ENCODE measurements around the gene PYGM. TPM values are rescaled to one million over a fixed set of nuclear protein-coding genes. Genes with fewer than 3 reads are reported as not detected.

PYGM gene
- total RNA-seq, 1 experiment from 2014 or later: 3.6 TPM

DNA sequence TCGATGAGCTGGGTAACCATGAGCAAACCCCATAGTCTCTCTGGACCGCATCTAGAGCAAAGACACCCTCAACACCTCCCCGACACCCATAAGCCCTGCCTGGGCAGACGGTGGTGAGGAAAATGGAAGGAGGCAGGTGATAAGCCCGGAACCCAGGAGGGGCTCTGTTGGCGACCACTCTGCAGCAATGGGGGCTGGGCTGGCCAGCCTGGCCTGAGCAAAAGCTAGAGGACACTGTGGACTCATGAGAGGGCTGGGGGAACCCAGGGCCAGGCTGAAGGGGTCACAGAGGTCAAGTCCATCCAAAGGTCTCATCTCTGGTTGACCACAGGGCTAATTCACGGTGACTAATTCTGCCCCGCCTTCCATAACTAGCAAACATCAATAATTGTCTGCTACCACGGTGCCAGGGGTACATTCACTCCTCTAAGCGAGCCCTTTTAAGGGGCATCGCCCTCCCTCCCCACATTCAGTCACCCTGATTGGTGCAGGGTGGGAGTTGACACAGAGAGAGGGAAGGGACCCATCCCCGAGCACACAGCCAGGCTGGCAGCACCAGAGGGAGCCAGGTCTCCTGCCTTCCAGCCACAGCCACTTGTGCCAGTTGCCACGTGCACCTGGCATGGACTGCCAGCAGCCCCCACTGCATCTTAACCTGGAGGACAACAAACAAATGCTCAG is 4.0 kb downstream of the PYGM start:
- H4K5ac ChIP-seq (ENCODE audit: insufficient read length, low read depth, low read length): no peak overlapping the region
- WGBS (ENCODE audit: extremely low coverage, insufficient read length, low lambda C conversion rate): no CpG with 5 or more reads among the region's 13 CpGs
- peaks cover 25 to 47% of the 10 kb centered on the region in 2 experiments for H3K4me1 Mint-ChIP-seq

More for the DNA sequence above, 4.0 kb downstream of the PYGM start:
- Histone ChIP-seq H2BK12ac (ENCODE audit: insufficient read length, low read depth, low read length) (no peak overlapping the region), H3K56ac (ENCODE audit: insufficient read length, low read depth, low read length) (no peak overlapping the region), H2BK5ac (ENCODE audit: insufficient read length, low read length) (no peak overlapping the region), H3K9me3 (ENCODE audit: control insufficient read depth, low read depth, low read length) (no peaks in the 10 kb centered on the region), H4K8ac (replicated peaks; ENCODE audit: insufficient read length, low read depth, low read length) (no peak overlapping the region), H2AK5ac (ENCODE audit: insufficient read length, low read length) (no peak overlapping the region), H3K23ac (ENCODE audit: insufficient read length, low read depth, low read length) (no peak overlapping the region), H3K79me1 (ENCODE audit: insufficient read depth, low read depth, low read length, poor library complexity, severe bottlenecking) (no peaks in the 10 kb centered on the region), H3K27me3 (ENCODE audit: insufficient read depth, low read length) (no peaks in the 10 kb centered on the region), H3K4me1 (ENCODE audit: insufficient read depth, low read length) (no peaks in the 10 kb centered on the region; the same call in 1 of the 2 replicates), H3K4me2 (ENCODE audit: insufficient read depth, insufficient read length, low read length) (no peak overlapping the region), H3K14ac (ENCODE audit: insufficient read depth, low read length) (no peak overlapping the region), H2BK120ac (ENCODE audit: low read depth, low read length, poor library complexity, severe bottlenecking) (no peak overlapping the region), H2BK20ac (ENCODE audit: low read depth, low read length, poor library complexity, severe bottlenecking) (no peak overlapping the region), H3K18ac (ENCODE audit: insufficient read length, low read depth, low read length) (no peak overlapping the region), H3K23me2 (ENCODE audit: insufficient read length, low read depth, low read length, poor library complexity, severe bottlenecking) (no peaks in the 10 kb centered on the region), H4K91ac (ENCODE audit: insufficient read length, low read depth, low read length) (no peak overlapping the region), H3K9ac (ENCODE audit: extremely low read depth, insufficient read length, low read length) (no peak overlapping the region), H2AFZ (ENCODE audit: low read length) (no peak overlapping the region), H3K4ac (ENCODE audit: low read depth, low read length) (no peak overlapping the region), H3K79me2 (ENCODE audit: insufficient read depth, low read length) (no peaks in the 10 kb centered on the region), H4K20me1 (ENCODE audit: control insufficient read depth, insufficient read depth, insufficient read length) (no peaks in the 10 kb centered on the region), H2BK15ac (ENCODE audit: low read depth, low read length) (no peak overlapping the region), H3K27ac (ENCODE audit: insufficient read length, low read depth, low read length) (no peak overlapping the region), H3T11ph (ENCODE audit: low read length) (no peak overlapping the region)
- Mint-ChIP-seq H3K27ac (no peak overlapping the region), H3K9me3 (no peaks in the 10 kb centered on the region), H3K27me3 (ENCODE audit: low read depth) (no peaks in the 10 kb centered on the region; the same call in none of the 2 replicates), H3K4me3 (no peak overlapping the region), H3K36me3 (ENCODE audit: insufficient read depth in 1 of 3, low read depth in 3 of 3) (peaks cover 0 to 9% (median 4%) of the 10 kb centered on the region in 3 experiments; a peak in 4 of 7 replicates)
- TF ChIP-seq, protein P1, sequence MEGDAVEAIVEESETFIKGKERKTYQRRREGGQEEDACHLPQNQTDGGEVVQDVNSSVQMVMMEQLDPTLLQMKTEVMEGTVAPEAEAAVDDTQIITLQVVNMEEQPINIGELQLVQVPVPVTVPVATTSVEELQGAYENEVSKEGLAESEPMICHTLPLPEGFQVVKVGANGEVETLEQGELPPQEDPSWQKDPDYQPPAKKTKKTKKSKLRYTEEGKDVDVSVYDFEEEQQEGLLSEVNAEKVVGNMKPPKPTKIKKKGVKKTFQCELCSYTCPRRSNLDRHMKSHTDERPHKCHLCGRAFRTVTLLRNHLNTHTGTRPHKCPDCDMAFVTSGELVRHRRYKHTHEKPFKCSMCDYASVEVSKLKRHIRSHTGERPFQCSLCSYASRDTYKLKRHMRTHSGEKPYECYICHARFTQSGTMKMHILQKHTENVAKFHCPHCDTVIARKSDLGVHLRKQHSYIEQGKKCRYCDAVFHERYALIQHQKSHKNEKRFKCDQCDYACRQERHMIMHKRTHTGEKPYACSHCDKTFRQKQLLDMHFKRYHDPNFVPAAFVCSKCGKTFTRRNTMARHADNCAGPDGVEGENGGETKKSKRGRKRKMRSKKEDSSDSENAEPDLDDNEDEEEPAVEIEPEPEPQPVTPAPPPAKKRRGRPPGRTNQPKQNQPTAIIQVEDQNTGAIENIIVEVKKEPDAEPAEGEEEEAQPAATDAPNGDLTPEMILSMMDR (conservative IDR thresholded peaks at IDR 0.05): no peak
- DNase-seq: no peak

All from H9 (cell line).